ENCODE data around the gene ZNF516.

Gene ZNF516

GRCh38 chr18:76506395-76506794 is 11.4 kb upstream of the ZNF516 start:
- DNase-seq, result no peak

DNA sequence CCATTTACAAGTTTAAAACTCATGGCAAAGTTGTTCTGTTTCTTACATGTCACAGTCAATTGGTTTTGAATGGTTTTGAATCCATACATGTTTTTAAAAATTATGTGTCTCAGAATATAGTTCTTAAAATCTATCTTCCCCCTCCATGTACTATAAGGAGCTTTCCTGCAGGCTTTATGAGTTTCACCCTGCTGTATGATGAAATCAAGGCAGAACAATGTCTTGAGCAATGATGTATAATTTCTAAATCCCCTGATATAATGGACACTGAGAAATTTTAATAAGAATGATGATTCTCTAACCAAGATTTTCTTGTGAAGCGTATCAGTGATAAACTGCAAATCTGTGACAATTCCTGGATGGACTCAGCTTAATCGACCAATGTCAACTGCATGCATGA is 10.6 kb upstream of the ZNF516 start:
- no peak for DNase-seq

- no peak for DNase-seq
These were observed 9.7 kb upstream of the ZNF516 start for GRCh38 chr18:76504749-76505148.

GRCh38 chr18:76503649-76504386 is 8.8 kb upstream of the ZNF516 start:
- DNase-seq, result no peak

GRCh38 chr18:76502551-76502950 is 7.5 kb upstream of the ZNF516 start:
- no peak for DNase-seq

DNA sequence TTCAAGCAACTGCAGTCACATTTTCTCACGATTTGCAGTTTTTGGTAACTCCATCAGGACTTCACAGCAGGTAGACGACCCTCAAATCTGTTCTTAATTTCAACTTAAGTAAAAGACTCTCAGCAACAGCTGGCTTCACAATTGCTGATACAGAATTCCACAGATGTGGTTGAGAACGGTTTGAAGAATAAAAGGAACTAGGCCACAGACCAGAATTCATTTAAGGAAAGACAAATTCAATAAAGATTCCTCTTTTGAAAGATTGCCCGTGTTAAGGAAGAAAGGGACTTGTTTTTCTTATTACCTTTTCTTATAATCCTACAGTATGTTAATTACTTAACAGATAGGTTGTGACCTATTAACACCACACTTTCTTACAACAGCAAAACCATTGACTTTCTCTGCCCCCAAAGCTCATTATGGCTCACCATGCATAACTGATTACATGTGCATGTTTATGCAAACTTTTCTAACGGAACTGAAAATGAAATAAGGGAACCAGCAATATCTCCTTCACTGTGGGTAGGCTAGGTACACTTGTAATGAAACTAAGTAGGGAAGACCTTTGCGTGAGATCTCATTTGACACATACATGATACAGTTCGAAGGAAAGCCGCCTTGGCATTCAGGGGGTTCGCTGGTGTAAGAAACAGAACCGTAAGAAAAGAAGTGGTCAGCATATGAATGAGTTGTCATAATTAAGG is 4.7 kb upstream of the ZNF516 start:
- DNase-seq, result no peak

DNA sequence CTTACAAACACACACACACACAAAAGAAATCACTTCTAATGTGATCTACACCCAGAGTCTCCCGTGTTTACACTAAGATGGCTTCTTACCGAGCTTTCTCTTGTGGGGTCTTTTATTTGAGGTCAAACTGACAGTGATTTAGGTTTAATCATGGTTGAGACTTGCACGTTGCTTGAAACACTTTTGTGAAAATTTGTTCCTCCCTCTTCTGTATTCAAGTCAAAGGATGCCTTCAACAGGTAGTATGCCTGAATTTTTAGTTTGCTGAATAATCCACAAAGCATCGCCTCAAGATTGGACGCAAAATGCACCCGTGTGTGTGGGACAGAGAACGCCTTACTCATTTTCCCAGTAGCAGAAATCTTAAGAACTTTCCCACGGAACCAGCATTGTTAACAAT is 4.0 kb upstream of the ZNF516 start:
- DNase-seq, result no peak

DNA sequence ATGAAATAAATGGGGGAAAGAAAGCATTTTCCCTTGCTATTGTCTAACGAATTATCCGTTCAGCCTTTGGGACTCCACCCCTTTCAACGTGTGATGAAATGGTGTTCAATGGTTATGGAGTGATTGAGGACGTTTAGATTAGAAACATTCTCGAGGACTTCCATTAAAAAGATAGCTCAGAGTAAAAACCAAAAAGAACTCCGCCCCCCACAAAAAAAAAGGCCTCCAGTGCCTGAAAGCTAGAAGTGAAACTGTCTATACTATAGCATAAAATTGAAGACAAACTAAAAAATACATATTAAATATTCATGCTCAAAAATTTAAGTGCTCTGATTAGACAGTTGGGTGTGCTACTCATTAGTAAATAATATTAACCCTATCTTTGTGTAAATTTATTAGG is 3.0 kb upstream of the ZNF516 start:
- no peak for DNase-seq

GRCh38 chr18:76497021-76497420 is 2.0 kb upstream of the ZNF516 start:
- DNase-seq, result no peak

- peak; percentile 34 to 63 for DNase-seq
These were observed 1.3 kb upstream of the ZNF516 start for GRCh38 chr18:76496194-76496890.

DNA sequence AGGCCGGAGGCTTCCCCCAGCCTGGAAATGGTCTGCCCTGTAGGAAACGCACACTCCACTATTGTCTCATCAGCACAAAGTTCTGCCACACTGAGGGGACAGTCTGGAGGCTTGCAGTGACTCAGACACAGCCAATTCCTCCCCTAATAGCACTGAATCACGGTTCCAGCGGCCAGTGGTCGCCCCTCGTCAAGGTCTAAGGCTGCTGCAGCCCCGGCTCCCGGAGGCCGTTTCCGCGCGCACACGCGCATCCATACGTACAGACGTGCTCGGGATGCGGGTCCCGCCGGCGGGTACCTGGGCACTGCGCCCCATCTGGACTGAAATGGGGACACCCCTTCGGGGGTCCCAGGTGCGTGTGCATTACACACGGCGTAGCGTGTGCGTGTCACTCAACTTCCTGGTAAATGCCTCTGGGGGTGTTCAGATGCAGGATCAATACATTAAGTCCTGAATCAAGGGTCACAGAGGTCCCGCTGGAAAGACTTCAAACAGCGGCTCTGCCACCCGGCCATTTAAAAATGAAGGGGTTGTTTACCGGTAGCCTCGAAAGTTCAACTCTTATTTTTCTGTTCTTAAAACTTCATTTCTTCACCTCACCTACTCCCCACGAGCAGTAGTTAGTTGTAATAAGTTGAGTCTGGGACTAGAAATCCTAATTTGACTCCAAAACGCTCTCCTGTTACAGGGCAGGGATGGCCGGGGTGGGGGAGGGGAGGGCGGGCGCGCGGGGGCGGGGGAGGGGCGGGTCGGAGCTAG is 572 bp upstream of the ZNF516 start:
- DNase-seq, result peak; percentile 39 to 61

DNA sequence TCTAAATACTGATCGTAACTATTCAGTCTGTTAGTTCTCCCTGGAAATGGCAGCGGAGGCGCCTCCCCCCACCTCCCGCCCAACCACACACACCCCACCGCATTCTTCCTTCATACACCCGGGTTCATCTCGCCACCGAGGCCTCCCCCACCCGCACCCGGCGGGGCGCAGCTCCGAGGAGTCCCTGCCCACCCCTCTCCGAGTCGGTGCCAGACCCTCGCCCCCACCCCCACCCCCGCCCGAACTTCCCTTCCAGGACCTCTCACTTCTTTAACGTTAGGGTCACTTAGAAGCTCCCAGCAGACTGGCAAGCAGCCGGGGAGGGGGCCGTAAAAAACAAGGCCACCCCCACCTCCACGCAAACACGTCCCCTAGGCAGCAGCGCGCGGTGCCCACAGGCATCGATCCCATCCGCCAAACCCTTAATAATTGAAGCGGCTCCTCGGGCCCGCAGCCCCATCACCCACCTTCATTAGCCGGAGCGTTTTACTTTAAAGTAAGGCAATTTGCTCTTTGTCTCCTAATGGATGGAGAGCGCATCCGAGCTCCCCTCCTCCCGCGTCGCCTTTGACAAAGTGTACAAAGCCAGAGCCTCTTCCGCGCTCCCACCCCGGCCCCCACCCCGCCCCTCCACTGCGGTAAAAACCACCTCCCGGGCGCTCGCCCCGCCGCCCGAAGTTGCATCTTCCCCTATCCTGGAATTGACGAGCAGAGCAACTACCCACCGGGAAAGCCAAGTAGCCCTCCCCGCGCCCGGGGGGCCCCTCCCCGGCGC is 624 bp downstream of the ZNF516 start:
- peak in 1 of 2 experiments; percentile 54 for DNase-seq

GRCh38 chr18:76493213-76494161 is 1.6 kb downstream of the ZNF516 start:
- peak; percentile 61 to 78 for DNase-seq

- peak; percentile 95 to 97 for DNase-seq
These were observed 2.3 kb downstream of the ZNF516 start for GRCh38 chr18:76492669-76493212.

- DNase-seq, result peak in 1 of 2 experiments; percentile 34
These were observed 3.0 kb downstream of the ZNF516 start for GRCh38 chr18:76491776-76492668.

DNA sequence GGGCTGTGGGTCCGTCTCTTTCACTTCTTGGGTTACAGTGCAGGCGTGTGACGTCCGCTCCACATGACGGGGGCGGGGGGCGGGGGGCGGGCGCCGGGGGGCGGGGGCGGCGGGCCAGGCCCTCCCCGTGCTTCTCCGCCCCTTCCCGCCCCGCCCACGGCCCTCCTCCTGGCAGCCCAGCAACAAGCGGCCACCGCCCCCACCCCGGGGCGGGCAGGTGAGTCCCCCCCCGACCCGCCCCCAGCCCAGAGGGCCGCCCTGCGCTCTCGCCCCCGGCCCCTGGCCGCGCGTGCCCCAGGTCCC is 3.6 kb downstream of the ZNF516 start:
- peak; percentile 54 to 61 for DNase-seq

- peak in 1 of 2 experiments; percentile 13 for DNase-seq
These were observed 4.2 kb downstream of the ZNF516 start for GRCh38 chr18:76490670-76491472.

- no peak for DNase-seq
These were observed 5.0 kb downstream of the ZNF516 start for GRCh38 chr18:76490033-76490432.

- no peak for DNase-seq
These were observed 6.0 kb downstream of the ZNF516 start for GRCh38 chr18:76489081-76489480.

All from SHP77 (cell line).